HG03097 (cell line): ENCODE measurements around the gene MYCT1.

Experiments used
- ATAC-seq: cut with Tn5 transposase; IDR thresholded peaks from one replicate; pipeline ENCODE4 v1.9.1; 2021; ENCODE audit not compliant: unreplicated experiment, low FRiP score

MYCT1 gene

DNA sequence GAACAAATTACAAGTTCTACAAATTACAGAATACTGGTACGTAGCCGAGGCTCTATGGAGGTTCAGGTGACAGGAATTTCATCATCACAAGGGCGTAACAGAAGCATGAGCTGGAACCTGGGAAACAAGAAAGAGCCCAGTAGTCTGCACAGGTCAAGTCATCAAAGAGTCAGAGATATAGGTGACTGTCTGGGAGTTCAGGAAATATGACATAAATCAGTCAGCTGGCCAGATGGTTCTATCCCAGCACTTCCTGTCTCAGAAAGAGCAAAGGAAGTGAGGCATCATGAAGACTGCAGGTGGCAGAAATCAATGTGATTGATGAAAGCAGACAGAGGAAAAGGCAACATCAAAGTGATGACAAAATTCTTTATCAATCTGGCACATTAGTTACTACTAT is 23.3 kb downstream of the MYCT1 start:
- ATAC-seq: no peak

DNA sequence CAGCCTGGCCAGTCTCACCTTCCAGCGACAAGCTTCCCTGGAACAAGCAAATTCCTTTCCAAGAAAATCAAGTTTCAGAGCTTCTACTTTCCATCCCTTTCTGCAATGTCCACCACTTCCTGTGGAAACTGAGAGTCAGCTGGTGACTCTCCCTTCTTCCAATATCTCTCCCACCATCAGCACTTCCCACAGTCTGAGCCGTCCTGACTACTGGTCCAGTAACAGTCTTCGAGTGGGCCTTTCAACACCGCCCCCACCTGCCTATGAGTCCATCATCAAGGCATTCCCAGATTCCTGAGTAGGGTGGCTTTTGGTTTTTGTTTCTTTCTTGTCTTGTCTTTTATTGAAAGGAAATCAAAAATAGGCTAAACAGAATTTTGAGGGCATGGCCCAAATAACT is 24.3 kb downstream of the MYCT1 start:
- ATAC-seq: no peak

DNA sequence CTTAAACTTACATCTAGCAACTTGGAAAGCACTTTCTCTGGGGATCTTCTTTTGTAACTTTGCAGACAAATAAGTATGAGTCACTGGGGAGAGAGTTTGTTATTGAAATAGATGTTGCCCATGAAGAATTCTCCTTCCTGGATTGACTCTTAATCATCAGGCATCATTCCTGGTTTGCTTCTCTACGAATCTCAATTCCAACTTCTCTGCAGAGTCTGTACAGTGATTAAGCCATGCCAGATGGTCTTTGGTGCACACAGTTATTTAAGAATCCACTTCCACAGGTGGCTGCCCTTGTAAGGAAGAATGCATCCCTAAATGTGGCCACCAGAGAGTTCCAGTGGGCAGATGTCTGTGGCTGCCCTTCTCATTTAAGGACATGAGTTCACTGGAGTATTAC is 25.7 kb downstream of the MYCT1 start:
- ATAC-seq: no peak

DNA sequence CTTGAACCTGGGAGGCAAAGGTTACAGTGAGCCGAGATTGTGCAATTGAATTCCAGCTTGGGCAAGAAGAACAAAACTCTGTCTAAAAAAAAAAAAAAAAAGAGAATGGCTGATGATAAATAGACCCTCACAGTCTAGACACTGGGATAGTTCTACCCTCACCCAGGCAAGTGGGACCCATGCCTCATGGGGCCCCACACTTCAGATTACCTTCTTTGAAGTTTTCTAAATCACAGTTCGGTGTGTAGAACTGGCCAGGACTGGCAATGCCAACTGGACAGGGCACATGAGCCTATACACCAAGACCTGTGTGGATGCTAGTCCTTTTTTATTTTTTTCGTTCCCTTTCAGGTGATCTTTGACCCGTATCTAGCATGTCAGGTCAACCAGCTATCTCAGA is 28.6 kb downstream of the MYCT1 start:
- ATAC-seq: no peak

DNA sequence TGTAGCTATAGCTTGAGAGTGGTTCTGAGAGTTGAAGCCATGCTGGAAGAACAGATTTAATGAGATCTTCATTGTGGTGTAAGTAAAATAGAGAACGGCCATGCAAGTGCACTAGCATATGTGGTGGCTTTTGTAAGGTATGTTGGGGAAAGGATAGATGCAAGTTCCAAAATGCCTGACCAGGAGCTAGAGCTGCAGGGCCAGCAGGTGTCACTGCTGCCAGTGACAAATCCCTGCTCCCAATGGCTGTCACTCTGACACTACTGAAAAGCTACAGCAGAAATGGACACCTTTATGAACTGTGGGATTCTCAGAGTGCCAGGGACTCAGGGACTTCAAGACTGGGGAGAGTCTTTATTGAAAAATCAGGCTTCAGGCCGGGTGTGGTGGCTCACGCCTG is 29.8 kb downstream of the MYCT1 start:
- no peak for ATAC-seq

DNA sequence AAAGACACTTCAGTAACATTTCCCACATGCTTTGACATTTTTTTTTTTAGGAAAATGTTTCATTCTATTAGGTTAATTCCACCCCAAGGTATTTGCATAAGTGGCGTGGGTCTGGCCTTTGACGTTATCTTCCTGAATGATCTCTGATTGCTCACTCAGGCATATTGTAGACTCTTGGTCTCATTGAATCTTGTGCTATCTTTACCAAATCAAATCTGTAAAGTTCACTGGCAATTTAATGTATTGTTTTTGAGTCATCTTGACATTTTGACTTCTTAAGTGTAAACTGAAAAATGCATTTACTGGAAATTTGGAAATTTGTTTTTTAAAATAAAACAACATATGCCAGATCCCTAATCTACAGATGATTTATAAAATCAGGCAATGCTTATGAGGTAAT is 36.9 kb downstream of the MYCT1 start:
- no peak for ATAC-seq

DNA sequence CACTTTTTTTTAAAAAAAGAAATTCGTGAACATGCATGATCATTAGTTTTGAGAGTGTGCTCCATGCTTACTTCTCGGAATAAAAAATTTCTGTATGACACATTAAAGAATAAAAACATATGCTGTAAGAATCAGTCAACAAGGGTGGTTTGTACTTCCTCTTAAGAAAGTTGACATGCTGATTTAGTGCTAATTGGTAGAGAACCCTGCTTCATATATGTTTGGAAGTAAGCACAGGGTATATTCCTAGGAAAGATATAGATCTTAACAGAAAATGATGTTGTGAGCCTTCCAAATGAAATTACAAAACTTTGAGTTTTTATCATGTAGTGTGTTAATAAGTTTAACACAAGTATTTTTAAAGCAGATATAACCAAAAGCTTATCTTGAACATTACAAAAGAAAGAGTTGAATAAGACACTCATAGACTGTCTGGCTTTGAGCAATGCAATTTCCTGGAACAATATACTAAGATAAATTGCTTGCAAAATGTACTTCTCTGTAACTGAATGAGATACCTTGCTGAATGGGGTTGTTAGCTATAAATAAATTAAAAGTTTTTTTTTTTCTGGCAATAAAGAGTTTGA is 39.1 kb downstream of the MYCT1 start:
- ATAC-seq: no peak

DNA sequence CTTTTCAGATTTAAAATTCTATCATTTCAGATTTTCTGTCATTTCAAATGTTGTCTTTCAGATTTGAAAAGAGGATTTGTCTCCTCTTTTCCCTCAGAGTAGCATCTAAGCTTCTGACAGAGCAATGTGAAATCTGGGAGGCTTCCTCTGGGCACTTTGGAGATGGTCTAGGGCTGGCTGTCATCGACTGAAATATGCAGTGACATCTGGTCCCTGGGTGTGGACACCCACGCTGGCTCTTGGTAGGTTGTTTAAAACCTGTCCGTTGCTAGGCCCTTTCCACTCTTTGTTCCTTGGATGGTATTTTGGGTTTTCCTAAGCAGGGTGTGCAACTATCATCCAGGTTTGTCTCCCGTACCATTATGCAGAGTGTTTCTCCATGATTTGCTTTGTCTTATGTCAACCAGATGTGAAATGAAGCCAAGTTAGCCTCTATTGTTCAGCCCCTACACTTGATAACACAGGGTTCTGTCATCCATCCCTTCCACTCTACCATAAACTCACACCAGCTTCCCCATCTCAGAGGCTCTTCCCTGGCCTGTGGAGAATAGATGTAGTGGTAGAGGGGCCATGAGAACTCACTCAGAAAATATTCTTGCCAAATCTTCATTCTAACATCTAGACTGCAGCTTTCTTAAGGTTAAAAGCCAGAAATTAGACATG is 47.9 kb downstream of the MYCT1 start:
- no peak for ATAC-seq

DNA sequence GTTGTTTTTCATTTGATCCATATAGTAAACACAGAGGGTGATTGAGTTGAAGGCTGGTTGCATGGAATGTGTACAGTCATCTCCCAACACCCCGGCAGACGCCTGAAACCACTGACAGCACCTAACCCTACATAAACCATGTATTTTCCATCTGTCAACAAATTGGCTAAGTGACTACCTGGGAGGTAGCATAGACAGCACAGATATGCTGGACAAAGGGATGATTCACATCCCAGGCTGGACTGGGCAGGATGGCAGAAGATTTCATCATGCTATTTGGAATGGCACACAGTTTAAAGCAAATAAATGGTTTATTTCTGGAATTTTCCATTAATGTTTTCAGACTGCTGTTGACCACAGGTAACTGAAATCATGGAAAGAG is 48.5 kb downstream of the MYCT1 start:
- no peak for ATAC-seq

DNA sequence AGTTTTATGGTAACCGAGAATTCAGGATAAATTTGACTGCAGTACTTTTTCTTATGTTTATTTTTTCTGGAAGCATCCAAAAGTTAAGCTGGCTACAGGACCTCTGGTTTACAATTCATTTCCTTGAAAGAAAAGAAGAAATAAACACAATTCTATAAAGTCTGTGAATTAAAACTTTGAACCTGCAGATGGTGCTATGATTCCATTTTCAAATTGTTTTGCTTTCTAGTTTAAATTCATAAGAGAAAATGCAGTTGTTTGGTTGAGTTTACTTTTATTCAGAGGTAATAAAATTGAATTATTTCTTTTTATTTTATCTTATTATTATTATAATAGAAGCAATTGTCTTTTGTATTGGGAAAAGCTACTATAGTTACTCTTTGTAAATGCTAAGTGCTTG is 51.1 kb downstream of the MYCT1 start:
- no peak for ATAC-seq

DNA sequence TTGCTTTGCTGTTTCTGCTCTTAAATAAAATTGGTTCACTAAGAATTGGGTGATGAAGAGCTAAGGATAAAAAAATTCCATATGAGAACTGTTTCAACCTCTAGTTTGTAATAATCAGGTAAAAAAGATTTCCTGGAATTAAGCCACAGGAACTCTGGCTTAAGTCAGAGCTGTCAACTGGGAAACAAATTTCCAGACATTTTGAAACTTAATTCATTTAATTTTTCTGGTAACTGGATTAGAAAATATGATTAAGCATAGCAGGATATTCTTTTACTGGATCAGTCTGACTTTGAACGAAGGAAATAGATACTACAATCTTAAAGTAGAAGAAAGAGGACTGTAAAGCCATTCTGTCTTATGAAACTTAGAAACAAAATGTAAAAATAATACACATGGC is 51.6 kb downstream of the MYCT1 start:
- ATAC-seq: no peak

DNA sequence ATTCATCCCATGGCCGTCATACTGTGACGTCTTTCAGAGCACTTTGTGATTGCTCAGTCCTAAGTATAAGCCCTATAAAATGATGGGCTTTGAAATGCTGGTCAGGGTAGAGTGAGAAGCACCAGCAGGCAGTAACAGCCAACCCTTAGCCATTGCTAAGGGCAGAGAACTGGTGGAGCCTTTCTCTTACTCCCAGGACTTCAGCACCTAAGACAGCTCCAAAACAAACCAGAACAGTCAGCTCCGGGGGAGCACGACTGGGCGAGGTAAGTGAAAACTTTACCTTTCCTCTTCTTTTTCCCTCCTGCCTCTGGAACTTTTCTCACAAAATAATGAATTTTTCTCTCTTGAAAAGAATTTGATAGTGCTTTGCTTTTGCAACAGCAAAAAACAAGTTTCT is 53.0 kb downstream of the MYCT1 start, which contains the start of gene VIP:
TSS of gene VIP (plus strand) at position 104 of the 400 bp plus-strand sequence. CDS start 1,381 bp downstream, outside the sequence.
- ATAC-seq: no peak

DNA sequence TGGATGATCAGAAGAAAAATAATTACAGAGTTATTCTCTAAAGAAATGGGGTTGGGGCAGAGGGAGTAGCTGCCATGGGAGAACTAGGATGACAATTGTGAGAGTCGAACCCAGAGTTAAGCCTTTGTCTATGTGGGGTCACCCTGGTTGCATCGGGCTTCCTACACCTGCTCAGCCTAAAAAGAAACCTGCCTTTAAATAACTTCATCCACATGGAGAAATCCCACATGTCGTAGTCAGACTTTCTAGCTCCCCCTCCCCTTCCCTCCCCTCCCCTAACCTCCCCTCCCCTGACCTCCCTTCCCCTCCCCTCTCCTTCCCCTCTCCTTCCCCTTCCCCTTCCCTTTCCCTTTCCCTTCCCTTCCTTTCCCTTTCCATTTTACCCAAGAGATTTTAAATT is 67.6 kb downstream of the MYCT1 start:
- ATAC-seq: no peak

GRCh38 chr6:152769159-152769558 is 71.5 kb downstream of the MYCT1 start:
- ATAC-seq: no peak

DNA sequence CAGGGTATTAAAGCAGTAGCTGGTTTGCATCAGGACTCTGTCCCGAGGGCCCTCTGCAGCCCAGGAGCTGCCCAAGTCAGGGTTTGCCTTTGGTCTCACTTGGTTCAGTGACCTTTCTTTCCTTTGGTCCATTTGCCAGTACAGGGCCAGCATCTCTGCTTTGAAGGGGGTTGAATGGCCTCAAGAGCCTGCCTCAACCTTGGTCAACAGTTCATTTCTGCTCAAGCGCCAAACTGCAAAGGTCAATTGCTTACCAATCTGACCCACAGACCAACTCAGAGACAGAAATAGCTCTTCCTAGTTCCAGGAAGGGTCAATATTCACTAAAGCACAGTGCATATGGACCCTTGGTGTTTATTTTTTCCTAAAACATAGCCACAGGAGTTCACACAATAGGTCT is 72.3 kb downstream of the MYCT1 start:
- ATAC-seq: no peak

GRCh38 chr6:152771061-152771687 is 73.5 kb downstream of the MYCT1 start:
- ATAC-seq: no peak
